ENCODE data around the gene OTULINL. TPM values are rescaled to one million over a fixed set of nuclear protein-coding genes. Genes with fewer than 3 reads are reported as not detected.
"Not testable (repeated sequence)": the region's sequence is repeated elsewhere in the genome, so short reads cannot be mapped to it uniquely, and the experiment has no call there.

Gene OTULINL
- total RNA-seq, 1 donor from 2014 or later = 0.21 TPM

- H3K27me3 ChIP-seq = no peaks in the 10 kb centered on the region
- H3K27ac ChIP-seq = no peak overlapping the region
- no peak for DNase-seq (ENCODE audit: low spot score in 2 of 2)
- TF ChIP-seq, protein P1, sequence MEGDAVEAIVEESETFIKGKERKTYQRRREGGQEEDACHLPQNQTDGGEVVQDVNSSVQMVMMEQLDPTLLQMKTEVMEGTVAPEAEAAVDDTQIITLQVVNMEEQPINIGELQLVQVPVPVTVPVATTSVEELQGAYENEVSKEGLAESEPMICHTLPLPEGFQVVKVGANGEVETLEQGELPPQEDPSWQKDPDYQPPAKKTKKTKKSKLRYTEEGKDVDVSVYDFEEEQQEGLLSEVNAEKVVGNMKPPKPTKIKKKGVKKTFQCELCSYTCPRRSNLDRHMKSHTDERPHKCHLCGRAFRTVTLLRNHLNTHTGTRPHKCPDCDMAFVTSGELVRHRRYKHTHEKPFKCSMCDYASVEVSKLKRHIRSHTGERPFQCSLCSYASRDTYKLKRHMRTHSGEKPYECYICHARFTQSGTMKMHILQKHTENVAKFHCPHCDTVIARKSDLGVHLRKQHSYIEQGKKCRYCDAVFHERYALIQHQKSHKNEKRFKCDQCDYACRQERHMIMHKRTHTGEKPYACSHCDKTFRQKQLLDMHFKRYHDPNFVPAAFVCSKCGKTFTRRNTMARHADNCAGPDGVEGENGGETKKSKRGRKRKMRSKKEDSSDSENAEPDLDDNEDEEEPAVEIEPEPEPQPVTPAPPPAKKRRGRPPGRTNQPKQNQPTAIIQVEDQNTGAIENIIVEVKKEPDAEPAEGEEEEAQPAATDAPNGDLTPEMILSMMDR (IDR thresholded peaks at IDR 0.05) = no peak
- H3K4me3 ChIP-seq = no peak overlapping the region
- H3K36me3 ChIP-seq = no peaks in the 10 kb centered on the region
- no peaks in the 10 kb centered on the region for H3K9me3 ChIP-seq
- intact Hi-C loops (cut with DNase I) = no loop called here
- no peaks in the 10 kb centered on the region for H3K4me1 ChIP-seq
Observed at GRCh38 chr5:14547666-14548065, 33.9 kb upstream of the OTULINL start.

- Histone ChIP-seq H3K27me3 (no peaks in the 10 kb centered on the region), H3K4me3 (no peak overlapping the region), H3K27ac (no peak overlapping the region), H3K4me1 (no peaks in the 10 kb centered on the region), H3K36me3 (no peaks in the 10 kb centered on the region), H3K9me3 (no peaks in the 10 kb centered on the region)
- intact Hi-C loops (cut with DNase I) = no loop called here
- DNase-seq (ENCODE audit: low spot score in 2 of 2) = no peak
- TF ChIP-seq, protein P1 (IDR thresholded peaks at IDR 0.05) = no peak
Observed at GRCh38 chr5:14551211-14551610, 30.4 kb upstream of the OTULINL start.

GRCh38 chr5:14552017-14552416 is 29.6 kb upstream of the OTULINL start:
- no peak overlapping the region for H3K27ac ChIP-seq
- no peak overlapping the region for H3K4me3 ChIP-seq
- no peaks in the 10 kb centered on the region for H3K27me3 ChIP-seq
- no peaks in the 10 kb centered on the region for H3K9me3 ChIP-seq
- H3K4me1 ChIP-seq = no peaks in the 10 kb centered on the region
- H3K36me3 ChIP-seq = no peaks in the 10 kb centered on the region
- intact Hi-C loops (cut with DNase I) = no loop called here
- DNase-seq (ENCODE audit: low spot score in 2 of 2) = no peak
- TF ChIP-seq, protein P1 (IDR thresholded peaks at IDR 0.05) = no peak

DNA sequence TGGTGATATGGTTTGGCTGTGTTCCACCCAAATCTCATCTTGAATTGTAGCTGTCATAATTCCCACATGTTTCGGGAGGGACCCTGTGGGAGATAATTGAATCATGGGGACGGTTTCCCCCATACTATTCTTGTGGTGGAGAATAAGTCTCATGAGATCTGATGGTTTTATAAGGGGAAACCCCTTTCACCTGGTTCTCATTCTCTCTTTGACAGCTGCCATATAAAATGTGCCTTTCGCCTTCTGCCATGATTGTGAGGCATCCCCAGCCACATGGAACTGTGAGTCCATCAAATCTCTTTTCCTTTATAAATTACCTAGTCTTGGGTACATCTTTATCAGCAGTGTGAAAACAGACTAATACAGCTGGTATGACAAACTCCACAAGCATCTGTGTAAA is 27.3 kb upstream of the OTULINL start:
- H3K4me1 ChIP-seq; H3K36me3 ChIP-seq; DNase-seq (ENCODE audit: low spot score in 2 of 2); intact Hi-C loops (cut with DNase I); H3K4me3 ChIP-seq; H3K27ac ChIP-seq; H3K9me3 ChIP-seq; H3K27me3 ChIP-seq: not testable (repeated sequence)

GRCh38 chr5:14556015-14556414 is 25.6 kb upstream of the OTULINL start:
- Histone ChIP-seq H3K4me3 (no peak overlapping the region), H3K9me3 (no peaks in the 10 kb centered on the region), H3K36me3 (no peaks in the 10 kb centered on the region), H3K4me1 (no peaks in the 10 kb centered on the region), H3K27me3 (no peaks in the 10 kb centered on the region), H3K27ac (no peak overlapping the region)
- TF ChIP-seq, protein P1 (IDR thresholded peaks at IDR 0.05) = no peak
- no peak for DNase-seq (ENCODE audit: low spot score in 2 of 2)
- intact Hi-C loops (cut with DNase I) = no loop called here

GRCh38 chr5:14557203-14557770 is 24.3 kb upstream of the OTULINL start:
- Histone ChIP-seq H3K27ac (no peak overlapping the region), H3K9me3 (no peaks in the 10 kb centered on the region), H3K4me1 (no peaks in the 10 kb centered on the region), H3K36me3 (no peaks in the 10 kb centered on the region), H3K4me3 (no peak overlapping the region), H3K27me3 (no peaks in the 10 kb centered on the region)
- TF ChIP-seq, protein P1 (IDR thresholded peaks at IDR 0.05) = no peak
- intact Hi-C loops (cut with DNase I) = no loop called here
- DNase-seq (ENCODE audit: low spot score in 2 of 2) = no peak

Measured in ascending aorta (tissue), 2 donors.